GM19193 (cell line): ENCODE measurements around the gene TINAG.

Experiments
- POLR2A ChIP-seq: IDR thresholded peaks from 4 replicates; pipeline ENCODE4 v1.6.1; 2011; ENCODE audit not compliant: insufficient read depth, insufficient read length; ENCODE audit errors: extremely low read depth

Gene TINAG, protein sequence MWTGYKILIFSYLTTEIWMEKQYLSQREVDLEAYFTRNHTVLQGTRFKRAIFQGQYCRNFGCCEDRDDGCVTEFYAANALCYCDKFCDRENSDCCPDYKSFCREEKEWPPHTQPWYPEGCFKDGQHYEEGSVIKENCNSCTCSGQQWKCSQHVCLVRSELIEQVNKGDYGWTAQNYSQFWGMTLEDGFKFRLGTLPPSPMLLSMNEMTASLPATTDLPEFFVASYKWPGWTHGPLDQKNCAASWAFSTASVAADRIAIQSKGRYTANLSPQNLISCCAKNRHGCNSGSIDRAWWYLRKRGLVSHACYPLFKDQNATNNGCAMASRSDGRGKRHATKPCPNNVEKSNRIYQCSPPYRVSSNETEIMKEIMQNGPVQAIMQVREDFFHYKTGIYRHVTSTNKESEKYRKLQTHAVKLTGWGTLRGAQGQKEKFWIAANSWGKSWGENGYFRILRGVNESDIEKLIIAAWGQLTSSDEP

GRCh38 chr6:54308289-54308985, at the start of gene TINAG:
TINAG (plus strand) TSS chr6:54308441; CDS start chr6:54308551, 110 bp downstream.
- TF ChIP-seq POLR2A: no peak

DNA sequence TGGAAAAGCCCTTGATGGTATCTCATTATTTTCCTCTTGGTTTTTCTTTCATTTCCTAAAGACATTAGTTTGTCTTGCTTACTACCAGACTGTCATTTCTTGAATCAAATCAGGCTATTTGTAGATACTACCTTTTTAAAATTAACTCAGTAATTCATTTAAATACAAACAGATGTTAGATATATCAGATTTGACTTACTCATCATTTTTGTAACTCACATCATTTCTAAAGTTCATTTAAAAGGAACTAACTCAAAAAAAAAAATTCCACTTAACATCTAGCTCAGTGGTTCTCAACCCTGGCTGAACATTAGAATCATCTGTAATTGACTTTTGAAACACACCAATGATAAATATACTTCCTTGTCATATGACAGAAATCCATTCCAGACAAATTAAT, 48.2 kb upstream of the TINAG start:
- no peak for TF ChIP-seq POLR2A

GRCh38 chr6:54262499-54262898, 45.7 kb upstream of the TINAG start:
- no peak for TF ChIP-seq POLR2A

GRCh38 chr6:54262971-54263370, 45.3 kb upstream of the TINAG start:
- TF ChIP-seq POLR2A: no peak

DNA sequence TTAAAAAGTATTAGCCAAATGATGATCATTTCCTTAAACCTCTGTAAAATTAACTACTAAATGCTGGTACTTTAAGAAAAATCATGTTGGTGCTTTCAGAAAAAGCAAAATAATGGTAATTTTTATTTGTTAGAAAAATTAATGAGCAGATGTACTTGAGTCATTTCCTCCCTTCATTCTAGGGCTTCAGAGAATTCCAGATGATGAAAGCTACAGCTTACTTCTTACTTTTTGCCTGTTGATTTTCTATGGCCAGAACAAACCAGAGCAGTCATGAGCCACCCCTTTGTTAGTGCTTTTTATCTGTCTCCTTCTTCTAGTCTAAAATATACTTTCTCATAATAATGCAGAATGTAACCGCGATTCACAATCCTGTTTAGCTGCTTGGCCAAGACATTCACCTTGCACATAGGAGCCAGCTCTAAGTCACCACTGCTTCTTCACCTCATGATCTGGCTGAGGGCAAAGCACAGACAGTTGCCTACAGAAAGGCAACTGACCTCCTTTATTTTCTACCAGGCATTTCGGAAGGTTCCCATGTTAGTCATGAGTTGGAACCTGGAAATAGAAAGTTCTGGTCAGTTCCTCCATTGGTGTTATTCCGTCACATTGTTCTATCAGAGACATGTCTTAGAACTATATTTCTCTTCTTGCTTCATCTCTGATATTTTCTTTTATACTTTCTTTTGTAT, 43.5 kb upstream of the TINAG start:
- no peak for TF ChIP-seq POLR2A

GRCh38 chr6:54266400-54266923, 41.8 kb upstream of the TINAG start:
- TF ChIP-seq POLR2A: no peak

GRCh38 chr6:54267798-54268197, 40.4 kb upstream of the TINAG start:
- no peak for TF ChIP-seq POLR2A

DNA sequence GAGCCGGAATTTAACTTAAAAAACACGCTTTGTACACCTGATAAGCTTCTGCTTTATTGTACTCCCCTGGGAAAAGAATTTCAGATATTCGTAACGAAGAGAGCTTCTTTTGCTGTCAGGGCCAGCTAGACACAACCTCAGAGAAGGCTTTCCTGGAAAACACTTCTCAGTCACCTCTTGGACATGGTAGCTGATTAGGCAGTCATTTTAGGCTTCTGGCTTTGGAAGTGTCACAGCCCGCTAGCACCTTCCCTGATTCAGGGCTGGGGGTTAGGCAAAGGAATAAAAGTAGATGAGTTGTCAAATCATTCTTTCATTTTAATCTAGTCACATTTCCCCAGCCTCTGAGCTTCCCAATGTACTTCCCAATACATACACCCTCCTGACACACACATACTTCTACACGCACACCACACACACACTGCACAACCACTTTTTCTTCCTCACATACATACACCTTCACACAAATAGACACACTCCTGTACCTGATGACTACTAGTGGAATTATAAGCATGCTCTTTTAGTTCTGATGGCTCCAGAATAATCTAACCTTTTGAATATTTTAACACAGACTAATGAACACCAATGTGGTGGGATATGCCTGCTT, 34.9 kb upstream of the TINAG start:
- TF ChIP-seq POLR2A: no peak

- TF ChIP-seq POLR2A: no peak
Measured at GRCh38 chr6:54274383-54274782, 33.9 kb upstream of the TINAG start.

GRCh38 chr6:54282186-54282585, 26.1 kb upstream of the TINAG start:
- no peak for TF ChIP-seq POLR2A

GRCh38 chr6:54284161-54284860, 23.9 kb upstream of the TINAG start:
- no peak for TF ChIP-seq POLR2A

DNA sequence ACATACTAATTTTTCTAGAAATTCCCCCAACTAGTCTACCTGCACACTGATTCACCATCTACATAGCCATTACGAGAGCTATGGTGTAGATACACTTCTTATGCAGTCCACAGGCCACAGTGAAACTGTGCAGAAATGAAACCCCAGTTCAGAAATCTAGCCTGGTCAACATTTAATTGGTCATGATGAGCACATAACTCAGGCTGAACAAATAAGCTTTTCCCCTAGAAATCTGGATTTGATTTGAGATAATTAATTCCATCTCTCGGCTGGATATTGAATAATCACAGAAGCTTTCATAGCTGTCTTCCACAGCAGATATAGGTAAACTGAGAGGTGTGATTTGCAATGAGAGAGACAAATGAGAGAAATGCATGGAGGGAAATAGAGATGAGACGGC, 22.6 kb upstream of the TINAG start:
- TF ChIP-seq POLR2A: no peak

DNA sequence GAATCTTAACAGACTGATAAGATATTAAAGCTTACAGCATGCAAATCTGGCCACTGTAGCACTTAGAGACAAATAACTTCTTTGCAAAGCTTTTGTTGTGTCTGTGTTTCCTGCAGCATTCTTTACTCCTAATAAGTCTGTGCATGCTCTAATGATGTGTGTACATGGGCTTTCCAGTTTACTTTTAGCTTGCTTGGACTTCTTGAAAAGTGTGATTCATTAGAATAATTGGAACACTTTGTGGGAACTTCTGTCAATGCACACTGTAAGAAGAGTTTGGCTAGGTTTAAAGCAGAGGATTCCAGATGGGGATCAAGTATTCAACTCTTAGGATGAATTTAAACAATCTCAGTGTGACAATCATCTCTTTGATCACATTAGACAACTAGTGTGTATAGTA, 22.1 kb upstream of the TINAG start:
- no peak for TF ChIP-seq POLR2A

GRCh38 chr6:54288474-54288873, 19.8 kb upstream of the TINAG start:
- TF ChIP-seq POLR2A: no peak
